NOMO-1 (cell line): ENCODE measurements around the gene EEPD1.

Experiments used
- DNase-seq, 2 experiments: peaks; one replicate each; lab custom pipeline; 2025; ENCODE audit not compliant: unreplicated experiment in 2 of 2; lab: John Stamatoyannopoulos, UW

EEPD1 gene

DNA sequence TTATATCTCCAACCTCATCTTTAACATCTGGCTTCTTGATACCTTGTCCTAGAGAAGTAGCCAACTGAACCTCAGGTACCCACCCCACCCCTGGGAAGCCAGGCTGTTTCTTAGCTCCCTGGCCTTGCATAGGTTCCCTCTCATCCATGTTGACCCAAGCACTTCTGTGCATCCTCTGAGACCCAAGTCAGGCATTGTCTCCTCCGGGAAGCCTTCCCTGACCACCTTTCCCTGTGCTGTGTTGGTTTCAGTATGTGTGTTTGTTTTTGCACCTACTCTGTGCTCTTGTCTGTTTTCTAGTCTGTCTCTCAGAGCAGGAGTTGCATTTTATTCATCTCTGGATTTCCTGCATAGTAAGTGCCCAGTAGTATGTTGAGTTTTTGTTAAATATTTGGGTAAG is 143.2 kb downstream of the EEPD1 start:
- DNase-seq: no peak

DNA sequence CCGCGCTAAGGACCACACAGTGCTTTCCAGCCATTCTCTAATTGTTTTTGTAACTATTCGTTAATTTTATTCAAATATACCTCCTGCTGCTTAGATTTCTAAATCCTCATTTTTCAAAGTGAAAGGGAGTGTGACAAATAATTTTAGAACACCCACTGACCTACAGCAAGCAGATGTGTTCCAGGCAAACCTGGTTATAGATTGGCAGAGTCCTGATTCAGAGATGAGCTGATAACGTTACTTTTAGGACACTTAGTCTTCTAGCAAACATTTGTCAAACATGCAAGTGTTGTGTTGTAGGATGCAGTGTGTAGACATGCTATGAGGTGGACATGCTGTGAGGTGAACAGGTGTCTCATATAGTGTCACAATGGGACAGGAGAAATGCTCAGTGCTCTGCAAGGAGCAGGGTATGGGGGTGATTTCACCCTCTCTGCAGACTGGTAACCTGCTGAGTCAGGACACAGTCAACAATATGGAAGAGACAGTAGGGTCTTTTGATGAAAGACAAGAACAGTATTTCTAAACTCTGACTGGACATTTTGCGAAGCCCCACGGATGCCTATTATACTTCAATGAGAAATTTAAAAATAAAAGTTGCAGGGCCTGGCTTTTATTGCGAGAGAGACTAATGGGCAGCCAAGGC is 144.4 kb downstream of the EEPD1 start:
- DNase-seq: no peak

DNA sequence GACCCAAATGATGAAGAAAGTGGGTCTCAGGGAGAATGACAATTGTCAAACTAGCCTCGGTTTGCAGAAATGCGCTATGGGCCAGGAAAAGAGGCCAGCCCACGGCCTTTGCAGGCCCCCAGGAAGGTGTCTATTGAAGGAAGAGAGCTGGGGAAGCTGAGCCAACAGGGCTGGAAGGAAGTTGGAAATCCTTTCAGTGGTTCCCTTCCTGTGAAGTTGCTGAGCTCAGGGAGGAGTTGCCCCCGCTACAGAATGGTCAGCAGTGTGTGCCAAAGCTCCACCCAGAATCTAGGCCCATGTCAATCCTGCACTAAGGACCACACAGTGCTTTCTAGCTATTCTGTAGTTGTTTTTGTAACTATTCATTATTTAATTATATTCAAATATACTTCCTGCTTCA is 145.1 kb downstream of the EEPD1 start:
- DNase-seq: no peak

DNA sequence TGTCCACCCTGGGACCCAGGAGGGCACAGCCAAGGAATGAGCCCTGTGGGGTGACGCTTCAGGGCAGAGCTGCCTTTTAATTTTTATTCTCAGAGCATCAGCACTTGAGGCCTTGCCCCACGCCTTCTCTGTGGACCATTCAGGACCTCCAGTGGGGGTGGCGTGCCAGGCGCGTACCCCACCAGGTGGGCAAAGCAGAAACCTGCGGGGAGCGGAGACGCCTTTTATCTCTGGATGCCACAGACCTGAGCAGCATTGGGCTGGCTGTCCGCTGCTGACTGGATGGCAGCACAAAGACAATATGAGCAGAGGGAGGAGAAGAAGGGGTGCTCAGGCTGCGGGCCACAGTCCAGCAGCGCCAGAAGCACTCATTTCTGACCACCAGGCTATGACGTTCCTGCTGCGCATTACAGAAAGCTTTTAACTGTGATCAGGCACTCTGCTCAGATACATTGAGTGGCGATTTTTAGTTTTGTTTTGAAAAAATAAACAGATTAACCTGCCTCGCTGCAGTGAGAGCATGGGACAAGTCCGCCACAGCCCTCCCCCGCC is 146.2 kb downstream of the EEPD1 start:
- no peak for DNase-seq

DNA sequence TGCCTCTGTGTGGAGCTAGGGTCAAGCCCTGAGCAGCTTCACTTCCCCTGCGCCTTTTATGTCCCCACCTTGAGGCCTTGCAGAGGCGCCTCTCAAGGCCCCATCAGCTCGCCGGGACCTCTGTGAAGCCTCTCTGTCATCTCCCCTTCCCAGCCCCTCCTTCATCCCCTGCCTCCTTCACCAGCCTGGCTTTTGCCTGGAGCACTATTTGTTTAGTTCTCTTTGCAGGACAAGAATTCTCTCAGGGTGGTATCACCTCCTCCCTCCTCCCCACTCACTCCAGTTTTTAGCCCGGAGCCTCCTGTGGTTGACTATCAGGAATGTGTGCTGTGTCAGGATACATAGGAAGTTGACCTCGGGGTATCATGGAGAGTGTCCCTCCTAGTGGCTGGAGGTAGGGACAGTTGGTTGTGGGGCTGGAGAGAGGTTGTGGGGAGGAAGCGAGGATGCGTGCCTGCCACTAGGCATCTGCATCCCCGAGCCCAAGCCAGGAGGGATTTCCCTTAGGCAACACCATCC is 146.8 kb downstream of the EEPD1 start:
- DNase-seq: no peak

DNA sequence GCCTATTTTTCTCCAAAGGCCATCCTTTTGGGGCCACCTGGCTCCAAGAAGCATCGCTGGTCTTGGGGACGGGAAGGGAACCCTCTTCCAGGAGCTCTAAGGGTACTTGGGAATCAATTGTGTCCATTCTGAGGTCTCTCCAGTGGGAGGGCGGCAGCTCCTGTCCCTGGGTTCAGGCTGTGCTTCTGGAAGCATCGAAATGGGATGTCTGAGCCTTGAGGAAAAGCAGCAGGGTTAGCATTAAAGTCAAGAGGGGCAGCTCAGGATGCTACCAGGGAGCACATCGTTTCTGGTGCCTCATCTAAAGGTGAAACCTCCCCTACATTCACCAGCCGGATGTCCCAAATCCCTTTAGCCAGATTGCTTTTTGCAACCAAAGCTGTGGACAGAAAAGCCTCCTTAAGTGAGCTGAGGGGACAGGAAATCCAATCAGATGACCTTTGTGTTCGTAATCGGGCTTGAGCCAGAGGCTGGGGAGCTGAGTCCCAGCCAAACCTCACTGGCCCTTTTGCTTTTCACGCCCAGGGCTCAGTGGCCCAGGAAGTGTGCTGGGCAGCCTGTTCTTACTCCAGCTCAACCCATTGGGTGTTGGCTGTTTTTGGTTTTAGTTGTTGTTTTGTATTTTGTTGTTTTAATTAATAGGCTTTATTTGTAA is 147.8 kb downstream of the EEPD1 start:
- no peak for DNase-seq

DNA sequence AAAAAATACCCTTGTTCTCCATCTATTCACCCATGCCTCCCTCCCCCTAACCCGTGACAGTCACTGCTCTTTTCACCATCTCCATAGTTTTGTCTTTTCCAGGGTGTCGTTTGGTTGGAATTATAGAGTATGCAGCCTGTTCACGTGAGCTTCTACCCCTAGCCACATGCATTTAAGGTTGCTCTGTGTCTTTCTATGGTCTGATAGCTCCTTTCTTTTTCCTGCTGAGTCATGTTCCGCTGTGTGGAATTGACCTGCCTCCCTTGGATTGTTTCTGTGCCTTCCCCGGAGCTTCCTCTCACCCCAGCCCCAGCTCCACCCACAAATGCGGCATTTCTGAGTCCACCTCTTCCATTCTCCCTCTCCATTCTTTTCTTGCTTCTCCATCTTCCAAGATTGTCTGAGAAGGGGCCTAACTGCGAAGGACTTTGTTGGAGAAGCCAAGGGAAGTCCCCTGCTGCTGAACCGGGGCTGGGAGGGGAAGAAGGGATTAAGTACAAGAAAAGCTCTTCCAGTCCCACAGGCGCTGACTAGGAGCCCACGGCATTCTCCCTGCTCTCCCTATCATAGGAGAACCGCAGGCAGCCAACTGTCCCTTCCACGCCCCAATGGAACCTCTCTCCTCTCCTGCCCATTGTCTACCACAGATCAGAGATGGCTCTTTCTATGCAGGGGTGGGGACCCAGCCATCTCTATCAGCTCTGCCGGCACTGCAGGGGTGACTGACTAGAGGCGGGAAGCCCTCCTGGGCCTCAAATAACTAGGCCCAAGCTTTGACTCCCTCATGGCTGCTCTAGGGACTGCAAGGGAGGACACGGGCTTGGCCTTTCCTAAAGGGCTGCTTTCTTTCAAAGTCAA is 149.1 kb downstream of the EEPD1 start:
- no peak for DNase-seq

DNA sequence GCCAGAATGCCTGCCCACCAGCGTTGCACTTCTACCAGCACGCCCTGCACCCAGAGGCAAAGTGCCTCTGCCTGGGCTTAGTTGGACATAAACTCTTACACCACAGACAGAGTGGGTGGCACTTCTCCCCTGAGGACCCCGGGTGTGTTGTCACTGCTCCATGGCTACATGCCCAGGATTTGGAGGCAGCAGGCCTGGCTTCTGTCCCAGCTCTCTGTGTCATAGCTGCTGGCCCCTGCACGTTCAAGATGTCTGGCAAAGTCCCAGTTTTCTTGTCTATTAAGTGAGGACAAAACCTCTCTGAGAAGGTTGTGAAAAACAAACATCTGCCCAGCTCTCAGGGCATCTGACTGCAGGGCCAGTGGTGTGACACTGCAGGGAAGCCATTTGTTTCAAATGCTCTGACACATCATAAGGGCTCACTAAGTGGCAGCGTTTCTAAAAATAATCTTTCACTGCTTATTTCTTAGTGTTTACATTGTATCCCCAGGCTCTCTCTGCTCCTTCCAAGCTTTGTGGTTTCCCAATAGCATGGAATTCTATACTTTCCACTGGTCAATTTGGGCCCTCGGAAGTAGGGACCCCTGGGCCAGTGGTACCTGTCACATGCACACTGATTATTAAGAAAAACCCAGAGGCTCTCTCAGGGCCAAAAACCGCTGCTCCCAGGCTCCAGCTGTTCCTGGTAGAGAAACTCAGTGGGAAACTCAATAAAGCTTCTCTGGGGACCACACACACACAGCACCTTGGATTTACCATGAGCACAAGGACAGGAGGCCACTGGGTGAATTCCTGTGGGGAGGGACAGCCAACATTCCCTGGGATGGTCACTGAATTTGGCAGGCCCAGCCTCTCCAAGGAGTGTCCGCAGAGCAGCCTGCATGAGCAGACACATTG is 150.4 kb downstream of the EEPD1 start:
- DNase-seq: no peak

DNA sequence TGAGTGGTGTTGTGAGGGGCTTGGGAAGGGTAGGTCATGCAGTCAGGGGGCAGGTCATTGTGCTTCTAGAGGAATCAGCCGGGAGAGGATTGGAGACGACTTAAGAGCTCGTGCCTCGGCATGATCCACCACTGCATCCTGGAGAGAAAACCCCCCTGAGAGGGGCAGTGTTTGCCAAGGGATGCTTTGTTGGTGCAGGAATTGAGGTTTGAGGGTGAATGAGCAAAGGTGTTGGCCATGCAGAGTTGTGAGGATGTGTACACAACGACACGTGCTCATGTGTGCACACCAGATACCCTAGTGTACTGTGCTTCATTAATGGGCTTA is 151.0 kb downstream of the EEPD1 start:
- no peak for DNase-seq

DNA sequence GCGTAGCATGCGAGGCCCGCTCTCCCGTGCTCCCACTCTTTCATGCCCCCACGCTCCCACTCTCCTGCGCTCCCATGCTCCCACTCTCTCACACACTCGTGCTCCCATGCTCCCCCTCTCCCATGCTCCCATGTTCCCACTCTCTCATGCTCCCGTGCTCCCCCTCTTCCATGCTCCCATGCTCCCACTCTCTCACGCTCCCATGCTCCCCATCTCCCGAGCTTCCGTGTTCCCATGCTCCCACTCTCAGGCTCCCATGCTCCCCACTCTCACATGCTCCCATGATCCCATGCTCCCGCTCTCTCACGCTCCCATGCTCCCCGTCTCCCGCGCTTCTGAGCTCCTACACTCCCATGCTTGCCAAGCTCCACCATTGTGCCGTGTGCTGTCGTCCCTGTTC is 152.2 kb downstream of the EEPD1 start:
- DNase-seq: no peak

DNA sequence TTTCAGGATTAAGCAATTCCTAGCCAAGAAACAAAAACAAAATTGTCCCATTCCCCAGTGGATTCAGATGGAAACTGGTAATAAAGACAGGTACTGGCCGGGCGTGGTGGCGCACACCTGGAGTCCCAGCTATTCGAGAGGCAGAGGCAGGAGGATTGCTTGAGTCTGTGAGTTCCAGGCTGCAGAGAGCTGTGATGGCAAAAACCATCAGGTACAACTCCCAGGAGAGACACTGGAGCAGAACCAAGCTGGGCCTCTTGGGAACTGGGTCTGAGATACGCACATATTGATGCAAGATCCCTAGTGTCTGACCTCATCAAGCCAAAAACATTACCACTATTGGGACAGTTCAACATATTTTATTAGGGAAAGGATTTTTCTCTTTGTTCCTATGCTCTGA is 152.6 kb downstream of the EEPD1 start:
- no peak for DNase-seq

DNA sequence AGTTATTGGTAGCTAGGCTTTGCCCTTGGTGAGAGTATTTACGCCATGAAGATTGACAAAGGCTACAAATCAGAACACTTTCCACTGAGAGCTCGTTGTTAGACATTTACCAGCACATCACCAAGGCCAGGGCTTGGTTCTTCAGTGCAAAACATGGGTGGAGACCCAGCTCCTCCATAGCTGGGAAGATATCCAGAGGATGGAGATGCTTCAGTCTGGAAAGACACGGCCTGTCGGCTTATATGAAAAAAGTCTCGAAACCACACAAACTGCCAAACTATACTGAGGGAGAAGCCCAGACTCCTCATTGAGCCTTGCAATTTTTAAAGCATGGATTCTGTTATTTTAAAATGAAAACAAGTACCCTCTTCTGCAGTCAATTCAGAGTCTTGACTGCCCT is 153.2 kb downstream of the EEPD1 start:
- no peak for DNase-seq

DNA sequence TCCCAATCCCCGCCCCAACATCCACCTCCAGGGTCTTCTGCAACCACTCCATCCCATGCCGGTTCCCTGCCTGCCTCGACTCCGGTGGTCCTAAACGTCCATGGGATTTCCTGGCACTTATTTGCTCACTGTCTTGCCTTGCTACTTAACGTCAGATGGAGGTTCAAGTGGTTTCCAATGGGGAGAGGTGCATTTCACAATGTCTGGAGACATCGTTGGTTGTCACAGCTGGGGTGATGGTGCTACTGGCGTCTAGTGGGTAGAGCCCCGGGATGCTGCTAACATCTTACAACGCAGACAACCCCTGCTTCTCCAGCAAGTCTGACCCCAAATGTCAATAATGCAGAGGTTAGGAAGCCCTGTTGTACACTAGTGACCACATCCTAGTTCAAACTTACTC is 153.7 kb downstream of the EEPD1 start:
- no peak for DNase-seq

DNA sequence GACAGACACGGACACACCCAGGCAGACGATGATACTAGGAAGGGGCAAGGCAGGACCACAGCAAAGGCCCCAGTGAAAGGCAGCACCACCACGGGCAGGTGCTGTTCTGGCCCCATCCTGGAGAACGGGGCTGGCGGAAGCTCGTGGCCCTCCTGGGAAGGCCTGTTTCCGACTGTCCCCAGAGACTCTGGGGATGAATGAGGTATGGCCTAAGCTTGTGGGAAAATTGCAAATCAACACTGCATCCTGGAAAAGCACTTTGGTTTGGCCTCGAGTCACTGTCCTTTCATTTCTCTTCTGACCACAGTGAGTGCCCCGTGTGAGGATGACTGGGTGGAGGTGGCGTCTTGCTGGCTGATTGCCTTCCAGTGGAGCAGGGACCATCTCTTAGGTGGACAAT is 155.0 kb downstream of the EEPD1 start:
- no peak for DNase-seq

DNA sequence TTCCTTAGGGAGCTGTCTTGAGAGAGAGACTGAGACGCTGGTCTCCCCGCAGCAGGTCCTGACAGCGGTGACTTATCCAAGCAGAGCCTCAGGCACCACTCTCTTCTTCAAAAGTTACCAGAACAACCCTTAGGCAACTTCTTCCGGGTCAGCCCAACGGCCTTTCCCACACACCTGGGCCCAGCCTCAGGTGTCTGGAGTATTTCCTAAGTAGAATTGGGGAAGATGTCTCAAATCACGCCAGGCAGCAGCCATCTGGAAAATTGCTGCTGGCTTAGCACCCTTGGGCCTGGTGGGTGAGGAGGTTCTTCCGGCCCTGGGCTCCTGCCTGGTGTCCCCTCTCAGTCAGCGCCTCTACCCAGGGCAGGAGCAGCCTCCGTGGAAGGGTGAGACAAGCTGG is 156.2 kb downstream of the EEPD1 start:
- DNase-seq: no peak

DNA sequence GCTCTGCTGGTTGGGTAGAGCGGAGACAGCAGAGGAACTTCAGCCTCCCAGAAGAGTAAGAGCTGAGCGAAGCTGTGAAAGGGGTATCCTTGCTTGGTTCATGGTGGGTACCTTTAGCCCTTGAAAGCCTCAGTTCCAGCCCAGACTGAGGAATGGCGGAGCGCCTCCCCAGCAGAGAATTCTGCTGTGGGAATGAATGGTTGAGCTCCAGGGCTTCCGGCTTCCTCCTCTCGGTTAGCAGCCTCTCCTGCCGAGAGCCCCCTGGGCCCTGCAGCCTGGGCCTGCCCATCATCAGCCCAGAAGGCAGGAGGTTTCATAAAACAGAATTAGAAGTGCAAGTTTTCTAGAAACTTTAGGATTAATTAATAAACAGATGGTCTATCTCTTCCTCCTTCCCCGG is 156.7 kb downstream of the EEPD1 start:
- DNase-seq: no peak

DNA sequence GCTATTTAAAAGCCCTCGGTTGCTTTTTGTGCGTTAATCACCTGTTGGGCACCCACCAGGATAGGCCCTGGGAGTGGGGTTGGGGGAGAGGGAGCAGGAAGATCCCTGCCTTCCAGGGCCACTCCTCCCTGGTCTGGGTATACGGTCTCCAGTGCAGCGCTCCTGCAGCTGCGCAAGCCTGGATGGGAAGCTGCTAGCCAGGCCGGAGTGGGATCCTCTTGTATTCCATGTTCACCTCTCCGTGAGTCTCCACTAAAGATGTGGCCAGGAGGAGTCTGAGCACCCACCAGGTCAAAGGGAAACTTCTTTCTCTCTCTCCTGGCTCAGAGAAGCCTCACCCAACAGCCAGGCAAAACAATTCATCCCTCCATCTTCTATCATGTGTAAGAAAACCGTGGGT is 157.8 kb downstream of the EEPD1 start:
- DNase-seq: no peak

DNA sequence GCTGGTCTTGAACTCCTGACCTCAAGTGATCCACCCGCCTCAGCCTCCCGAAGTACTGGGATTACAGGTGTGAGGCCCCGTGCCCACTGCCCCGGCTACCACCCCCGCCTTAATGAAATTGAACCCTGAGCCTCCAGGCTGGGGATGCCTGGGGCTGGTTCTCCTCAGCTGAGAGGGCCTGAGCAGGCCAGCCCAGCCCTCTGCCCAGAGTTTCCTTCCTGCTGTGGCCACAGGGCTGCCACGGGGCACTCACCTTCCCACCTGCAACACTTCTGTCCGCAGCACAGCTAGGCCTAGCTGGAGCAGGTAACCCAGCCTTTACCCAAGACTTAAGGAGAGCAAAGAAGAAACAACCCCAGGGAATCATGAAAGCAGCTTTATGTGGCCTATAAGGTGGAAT is 158.5 kb downstream of the EEPD1 start:
- DNase-seq: no peak

DNA sequence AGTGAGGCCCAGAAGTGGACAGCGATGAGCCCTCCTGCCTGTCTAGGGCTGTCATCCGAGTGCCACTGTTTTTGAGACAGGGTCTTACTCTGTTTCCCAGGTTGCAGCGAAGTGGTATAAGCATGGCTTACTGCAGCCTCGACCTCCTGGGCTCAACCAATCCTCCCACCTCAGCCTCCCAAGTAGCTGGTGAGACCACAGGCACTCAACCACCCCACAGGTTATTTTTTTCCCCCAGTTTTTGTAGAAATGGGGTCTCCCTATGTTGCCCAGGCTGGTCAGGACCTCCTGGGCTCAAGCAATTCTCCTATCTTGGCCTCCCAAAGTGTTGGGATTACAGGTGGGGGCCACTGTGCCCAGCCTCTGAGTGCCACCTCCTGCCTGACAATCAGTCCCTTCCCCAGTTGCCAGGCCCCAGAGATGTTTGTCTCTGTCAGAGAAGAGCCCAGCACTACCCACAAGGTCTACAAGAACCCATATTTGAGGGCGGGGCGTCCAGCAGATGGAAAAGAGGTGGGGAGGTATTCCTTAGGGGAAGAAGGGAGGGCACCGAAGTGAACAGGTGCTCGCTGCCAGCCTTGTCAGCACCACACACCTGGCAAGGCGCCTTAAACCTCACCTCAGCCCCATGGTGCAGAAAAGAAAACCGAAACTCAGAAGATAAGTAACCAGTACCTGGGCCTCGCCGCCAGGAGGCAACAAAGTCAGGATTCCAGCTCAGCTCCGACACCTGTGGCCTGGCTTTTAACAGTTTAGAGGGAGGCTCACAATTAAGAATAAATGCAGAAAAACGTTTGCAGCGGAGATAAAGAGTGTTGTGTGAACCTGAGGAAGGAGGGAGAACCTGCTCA is 159.2 kb downstream of the EEPD1 start:
- no peak for DNase-seq

DNA sequence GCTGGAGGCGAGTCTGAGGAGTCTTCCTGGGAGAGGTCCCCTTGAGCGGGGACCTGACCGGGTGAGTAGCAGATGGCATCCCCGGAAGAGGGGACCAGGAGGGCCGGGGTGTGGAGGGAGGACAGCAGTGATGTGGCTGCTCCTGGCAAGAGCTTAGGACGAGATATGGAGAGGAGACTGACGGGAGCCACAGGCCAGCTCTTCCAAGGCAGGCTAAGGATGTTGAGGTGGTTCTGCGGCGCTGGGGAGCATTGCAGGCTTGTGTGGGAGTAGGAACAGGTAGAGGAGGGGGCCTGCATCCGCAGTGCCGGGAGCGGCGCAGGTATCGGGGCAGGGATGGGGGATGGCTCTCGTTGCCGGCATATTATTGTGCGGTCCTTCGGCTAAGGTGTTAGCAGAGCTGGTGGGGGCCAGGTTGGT is 159.9 kb downstream of the EEPD1 start:
- no peak for DNase-seq
